ENCODE measurements around the gene GUCD1. TPM values are rescaled to one million over a fixed set of nuclear protein-coding genes. Genes with fewer than 3 reads are reported as not detected.

GUCD1 gene
- total and polyA plus RNA-seq, 2 of the 8 experiments (the other 6 are each of a cell fraction or from before 2014, with no cell fraction given), result 85.2 to 128 TPM

GRCh38 chr22:24496234-24496633 is 58.7 kb downstream of the GUCD1 start:
- ChIA-PET POLR2A (ENCODE audit: partially characterized antibody) (interaction anchor here (1.3 kb wide), 1 partner anchor 72 kb away, joined by 3 read pairs; no protein-coding TSS in a partner anchor), CTCF (ENCODE audit: partially characterized antibody) (interaction anchor here (0.6 to 15.1 kb wide), 13 partner anchors 10 to 1357 kb away, joined by 3 to 201 read pairs (median 3); no protein-coding TSS in a partner anchor)
- H2AFZ ChIP-seq (ENCODE audit: low read length), result no peak overlapping the region
- H2BK20ac ChIP-seq (ENCODE audit: low read length), result no peak overlapping the region
- no peak overlapping the region for H3K14ac ChIP-seq (ENCODE audit: insufficient read length)
- no peak overlapping the region for H3K23ac ChIP-seq (ENCODE audit: insufficient read length)
- no peak overlapping the region for H3K4me3 ChIP-seq (ENCODE audit: extremely low read depth in 1 of 4, insufficient read depth in 2 of 4, low read depth in 3 of 4, low read length in 4 of 4)
- H3K56ac ChIP-seq (replicated peaks; ENCODE audit: insufficient read length, low read depth, low read length), result no peak overlapping the region
- H3K18ac ChIP-seq (ENCODE audit: extremely low read depth, low read length), result no peak overlapping the region
- no peak overlapping the region for H3K9ac ChIP-seq (replicated peaks in 1 of 4; ENCODE audit: extremely low read depth in 1 of 4, low read depth in 3 of 4, low read length in 3 of 4)
- H2BK120ac ChIP-seq (replicated peaks; ENCODE audit: low read depth, low read length), result no peak overlapping the region
- no peak overlapping the region for H4K5ac ChIP-seq (ENCODE audit: insufficient read length, low read depth, low read length)
- no peak overlapping the region for H4K91ac ChIP-seq (replicated peaks; ENCODE audit: insufficient read length, low read length)
- H3K4me1 ChIP-seq (replicated peaks in 1 of 4; ENCODE audit: control insufficient read depth in 3 of 4, insufficient read depth in 4 of 4, low read length in 3 of 4), result peaks cover 0 to 9% (median 2%) of the 10 kb centered on the region in 4 experiments; a peak in 5 of 7 replicates
- no peak overlapping the region for H4K8ac ChIP-seq (ENCODE audit: extremely low read depth, insufficient read depth, low read length)
- 86% methylated on average over 5 of the region's 5 CpGs; no CpG with 5 or more reads in 1 of the 2 experiments for WGBS, 2 experiments (ENCODE audit: extremely low coverage in 1 of 2, insufficient coverage in 1 of 2, insufficient read length in 1 of 2, insufficient replicate concordance in 2 of 2, low coverage in 1 of 2, low lambda C conversion rate in 2 of 2, missing lambda C conversion rate in 1 of 2)
- H3K27me3 ChIP-seq (replicated peaks in 1 of 4; ENCODE audit: control insufficient read depth in 3 of 4, extremely low read depth in 1 of 4, insufficient read depth in 3 of 4, low read length in 3 of 4), result peaks cover 20 to 36% (median 30%) of the 10 kb centered on the region in 4 experiments
- no peak overlapping the region for H3K27ac ChIP-seq (ENCODE audit: low read depth, low read length)
- H2BK12ac ChIP-seq (ENCODE audit: low read depth, low read length), result no peak overlapping the region
- H2AK5ac ChIP-seq (ENCODE audit: low read depth, low read length), result no peak overlapping the region
- DNase-seq (ENCODE audit: low read depth in 1 of 2, low spot score in 2 of 2), result no peak
- no peak for FAIRE-seq
- H3K79me1 ChIP-seq (ENCODE audit: low read depth, low read length), result no peaks in the 10 kb centered on the region
- peaks cover 0 to 5% (median 0%) of the 10 kb centered on the region in 4 experiments; a peak in 2 of 8 replicates for H3K36me3 ChIP-seq (ENCODE audit: control insufficient read depth in 2 of 4, insufficient read depth in 4 of 4, low read length in 3 of 4)
- H4K20me1 ChIP-seq (replicated peaks in 1 of 2; ENCODE audit: control insufficient read depth in 1 of 2, insufficient read depth in 2 of 2, low read length in 2 of 2), result no peaks in the 10 kb centered on the region
- H3K79me2 ChIP-seq (ENCODE audit: control insufficient read depth in 1 of 2, insufficient read depth in 2 of 2, low read length in 2 of 2), result no peaks in the 10 kb centered on the region
- H3K23me2 ChIP-seq (ENCODE audit: low read depth, low read length), result peaks cover 6% of the 10 kb centered on the region; the same call in 1 of the 2 replicates
- H2BK15ac ChIP-seq (ENCODE audit: low read length), result no peak overlapping the region
- H2BK5ac ChIP-seq (ENCODE audit: low read depth, low read length), result no peak overlapping the region
- H3K4ac ChIP-seq (replicated peaks; ENCODE audit: insufficient read length, low read depth, low read length), result no peak overlapping the region
- H3K4me2 ChIP-seq (ENCODE audit: insufficient read depth in 1 of 2, low read depth in 2 of 2, low read length in 2 of 2), result no peak overlapping the region
- peaks cover 3 to 10% of the 10 kb centered on the region in 2 experiments; a peak in 3 of 4 replicates for H3K9me3 ChIP-seq (ENCODE audit: insufficient read depth in 2 of 2, low read depth in 1 of 2, low read length in 1 of 2)
- TF ChIP-seq SAP30 (IDR thresholded peaks at IDR 0.05; ENCODE audit: insufficient read depth, insufficient replicate concordance, low read length), result no peak
- TF ChIP-seq EZH2 (IDR thresholded peaks at IDR 0.05; ENCODE audit: low read depth, low read length, severe bottlenecking), result no peak
- no peak for TF ChIP-seq SIX5 (IDR thresholded peaks at IDR 0.05; ENCODE audit: low read depth, low read length)
- TF ChIP-seq CEBPB (IDR thresholded peaks at IDR 0.05; ENCODE audit: low read depth, low read length), result no peak
- TF ChIP-seq FOSL1 (IDR thresholded peaks at IDR 0.05; ENCODE audit: insufficient read depth, low read depth, low read length), result no peak
- no peak for TF ChIP-seq SUZ12 (IDR thresholded peaks at IDR 0.05; ENCODE audit: low read length)
- TF ChIP-seq BACH1 (IDR thresholded peaks at IDR 0.05; ENCODE audit: low read length), result no peak
- no peak for TF ChIP-seq TAF1 (IDR thresholded peaks at IDR 0.05; ENCODE audit: low read depth, low read length)
- no peak for TF ChIP-seq GTF2F1 (IDR thresholded peaks at IDR 0.05; ENCODE audit: borderline replicate concordance, low read depth, low read length)
- no peak for TF ChIP-seq MAFK (IDR thresholded peaks at IDR 0.05; ENCODE audit: low read depth, low read length)
